ENCODE results near the gene NTHL1.

GRCh38 chr16:2072926-2073325, 25.3 kb upstream of the NTHL1 start:
- TF ChIP-seq KDM1A (IDR thresholded peaks at IDR 0.05; ENCODE audit: borderline replicate concordance), result no peak
- TF ChIP-seq ETV6 (conservative IDR thresholded peaks at IDR 0.05 in 1 of 2, IDR thresholded peaks at IDR 0.05 in 1 of 2; ENCODE audit: borderline replicate concordance in 1 of 2, low read depth in 1 of 2), result no peak
- no peak for TF ChIP-seq TAF1 (IDR thresholded peaks at IDR 0.05; ENCODE audit: borderline replicate concordance, low read depth, low read length)
- no peak for TF ChIP-seq ESRRA (IDR thresholded peaks at IDR 0.05; ENCODE audit: low read length)
- TF ChIP-seq MAX (IDR thresholded peaks at IDR 0.05; ENCODE audit: low read depth, low read length), result no peak
